GM04504 (cell line): ENCODE data around the gene SPNS3.

Experiments used
- DNase-seq: peaks from one replicate; pipeline ENCODE4 v3.0.0-alpha.2; 2012; ENCODE audit warnings: low read depth

Gene SPNS3

GRCh38 chr17:4527566-4528125 lies 93.9 kb downstream of the SPNS3 start:
- no peak for DNase-seq

- no peak for DNase-seq
Observed at GRCh38 chr17:4529533-4530152, 95.9 kb downstream of the SPNS3 start.

GRCh38 chr17:4530799-4531730 lies 97.3 kb downstream of the SPNS3 start:
- no peak for DNase-seq

GRCh38 chr17:4531988-4532736 lies 98.4 kb downstream of the SPNS3 start:
- no peak for DNase-seq

- no peak for DNase-seq
Observed at GRCh38 chr17:4532860-4533522, 99.3 kb downstream of the SPNS3 start.

- DNase-seq = no peak
Observed at GRCh38 chr17:4533523-4534504, 100.1 kb downstream of the SPNS3 start.

GRCh38 chr17:4534515-4534914 lies 100.8 kb downstream of the SPNS3 start:
- DNase-seq = no peak

- no peak for DNase-seq
Observed at GRCh38 chr17:4534928-4535666, 101.4 kb downstream of the SPNS3 start.

- no peak for DNase-seq
Observed at GRCh38 chr17:4535667-4536258, 102.0 kb downstream of the SPNS3 start.

- no peak for DNase-seq
Observed at GRCh38 chr17:4536259-4536741, 102.6 kb downstream of the SPNS3 start.

- DNase-seq = no peak
Observed at GRCh38 chr17:4536742-4537411, 103.1 kb downstream of the SPNS3 start.
